Colonic mucosa (tissue), 4 donors: ENCODE results near the gene ZNF79. TPM values are rescaled to one million over a fixed set of nuclear protein-coding genes. Genes with fewer than 3 reads are reported as not detected.

Source experiments
- DNase-seq: peaks from one replicate; pipeline ENCODE4 v3.0.0-alpha.2; 2020
- H3K27ac ChIP-seq: fragments of 200-600 bp; one replicate; pipeline ENCODE4 v1.8.0; 2021
- H3K27me3 ChIP-seq: fragments of 200-600 bp; one replicate; pipeline ENCODE4 v1.8.0; 2021
- H3K36me3 ChIP-seq: fragments of 200-600 bp; one replicate; pipeline ENCODE4 v1.8.0; 2021
- H3K4me1 ChIP-seq: fragments of 200-600 bp; one replicate; pipeline ENCODE4 v1.8.0; 2021; ENCODE audit warnings: mild to moderate bottlenecking
- H3K4me3 ChIP-seq: fragments of 200-600 bp; one replicate; pipeline ENCODE4 v1.8.0; 2021
- H3K9ac ChIP-seq, 2 donors: one replicate each; pipeline ENCODE4 v1.7.0; 2013; ENCODE audit warnings: control low read depth in 2 of 2, low read depth in 2 of 2, low read length in 2 of 2
- H3K9me3 ChIP-seq: fragments of 200-600 bp; one replicate; pipeline ENCODE4 v1.8.0; 2021
- intact Hi-C: fragments of 100-400 bp; cut with DNase I; formaldehyde crosslinking; loops from one replicate; pipeline ENCODE4 v1.14.1; 2022
- total RNA-seq, 2 donors: library from RNA; stranded (reverse); fragmentation: NEBNext Ultra II Directional in 1 of 2; extraction: Animal tissue kit (Norgen Biotek cat#: 25700) in 1 of 2; gene quantifications; one replicate each; pipeline ENCODE4 v1.2.1, GENCODE V29; 2021
- TF ChIP-seq, protein P1 (sequence below): fragments of 200-600 bp; IDR thresholded peaks from one replicate; pipeline ENCODE4 v1.8.0; 2022; ENCODE audit warnings: antibody characterized with exemption, mild to moderate bottlenecking
- donor health status: healthy.
- donor health status: DM: no; HTN: no; CAD: no.
- donor health status: DM: no; HTN: no; CAD: no.

The ZNF79 gene
- total RNA-seq, 2 donors from 2014 or later = 5.8 to 6.4 TPM

- Histone ChIP-seq H3K9ac (no peak overlapping the region), H3K27ac (no peak overlapping the region)
- intact Hi-C loops = no loop called here
Observed at GRCh38 chr9:127404631-127405030, 19.6 kb upstream of the ZNF79 start.

DNA sequence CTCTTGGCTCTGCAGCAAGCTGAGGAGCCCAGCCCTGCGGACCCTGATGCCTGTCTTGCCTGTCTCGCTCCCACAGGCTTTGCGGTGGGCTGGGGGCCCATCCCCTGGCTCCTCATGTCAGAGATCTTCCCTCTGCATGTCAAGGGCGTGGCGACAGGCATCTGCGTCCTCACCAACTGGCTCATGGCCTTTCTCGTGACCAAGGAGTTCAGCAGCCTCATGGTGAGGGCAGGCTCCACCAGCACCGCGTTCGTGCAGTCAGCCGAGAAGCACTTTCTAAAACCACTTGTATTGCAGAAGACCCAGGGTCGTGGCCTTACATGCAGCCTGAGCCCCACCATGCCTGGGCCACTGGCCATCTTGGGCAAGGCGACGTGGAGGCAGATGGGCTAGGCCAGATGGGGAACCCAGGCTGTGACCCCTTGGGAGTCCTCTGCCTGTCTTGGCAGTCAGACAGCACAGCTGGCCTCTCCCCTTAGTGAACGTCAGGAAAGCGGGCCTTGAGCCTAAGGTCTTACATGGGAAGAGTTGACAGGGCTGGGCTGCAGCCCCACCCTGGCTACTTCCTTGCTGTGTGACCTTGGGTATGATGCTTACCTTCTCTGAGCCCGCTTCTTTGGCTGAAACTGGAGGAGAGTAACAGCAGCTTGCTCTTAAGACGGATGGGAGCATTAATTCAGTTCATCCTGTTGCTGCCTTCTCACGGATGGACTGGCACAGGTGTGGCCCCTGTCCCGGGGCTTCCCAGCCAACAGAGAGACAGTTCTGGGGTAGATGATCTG is 18.6 kb upstream of the ZNF79 start:
- DNase-seq = no peak
- H3K36me3 ChIP-seq = no peaks in the 10 kb centered on the region
- intact Hi-C loops = no loop called here

More at GRCh38 chr9:127404631-127405030, 19.6 kb upstream of the ZNF79 start:
- no peaks in the 10 kb centered on the region for H3K9me3 ChIP-seq
- H3K27me3 ChIP-seq = no peaks in the 10 kb centered on the region
- no peaks in the 10 kb centered on the region for H3K36me3 ChIP-seq
- TF ChIP-seq, protein P1, sequence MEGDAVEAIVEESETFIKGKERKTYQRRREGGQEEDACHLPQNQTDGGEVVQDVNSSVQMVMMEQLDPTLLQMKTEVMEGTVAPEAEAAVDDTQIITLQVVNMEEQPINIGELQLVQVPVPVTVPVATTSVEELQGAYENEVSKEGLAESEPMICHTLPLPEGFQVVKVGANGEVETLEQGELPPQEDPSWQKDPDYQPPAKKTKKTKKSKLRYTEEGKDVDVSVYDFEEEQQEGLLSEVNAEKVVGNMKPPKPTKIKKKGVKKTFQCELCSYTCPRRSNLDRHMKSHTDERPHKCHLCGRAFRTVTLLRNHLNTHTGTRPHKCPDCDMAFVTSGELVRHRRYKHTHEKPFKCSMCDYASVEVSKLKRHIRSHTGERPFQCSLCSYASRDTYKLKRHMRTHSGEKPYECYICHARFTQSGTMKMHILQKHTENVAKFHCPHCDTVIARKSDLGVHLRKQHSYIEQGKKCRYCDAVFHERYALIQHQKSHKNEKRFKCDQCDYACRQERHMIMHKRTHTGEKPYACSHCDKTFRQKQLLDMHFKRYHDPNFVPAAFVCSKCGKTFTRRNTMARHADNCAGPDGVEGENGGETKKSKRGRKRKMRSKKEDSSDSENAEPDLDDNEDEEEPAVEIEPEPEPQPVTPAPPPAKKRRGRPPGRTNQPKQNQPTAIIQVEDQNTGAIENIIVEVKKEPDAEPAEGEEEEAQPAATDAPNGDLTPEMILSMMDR = no peak
- H3K4me1 ChIP-seq = no peaks in the 10 kb centered on the region
- no peak overlapping the region for H3K4me3 ChIP-seq
- no peak for DNase-seq

GRCh38 chr9:127406799-127407491 is 17.2 kb upstream of the ZNF79 start:
- Histone ChIP-seq H3K4me3 (no peak overlapping the region), H3K27ac (no peak overlapping the region), H3K9me3 (no peaks in the 10 kb centered on the region), H3K27me3 (no peaks in the 10 kb centered on the region), H3K4me1 (no peaks in the 10 kb centered on the region), H3K36me3 (no peaks in the 10 kb centered on the region), H3K9ac (no peak overlapping the region)
- intact Hi-C loops = no loop called here
- DNase-seq = no peak
- TF ChIP-seq, protein P1 = no peak

More for the DNA sequence above, 18.6 kb upstream of the ZNF79 start:
- TF ChIP-seq, protein P1 = no peak
- no peak overlapping the region for H3K4me3 ChIP-seq
- H3K9ac ChIP-seq = no peak overlapping the region
- H3K9me3 ChIP-seq = no peaks in the 10 kb centered on the region
- no peaks in the 10 kb centered on the region for H3K4me1 ChIP-seq
- H3K27ac ChIP-seq = no peak overlapping the region
- H3K27me3 ChIP-seq = no peaks in the 10 kb centered on the region

DNA sequence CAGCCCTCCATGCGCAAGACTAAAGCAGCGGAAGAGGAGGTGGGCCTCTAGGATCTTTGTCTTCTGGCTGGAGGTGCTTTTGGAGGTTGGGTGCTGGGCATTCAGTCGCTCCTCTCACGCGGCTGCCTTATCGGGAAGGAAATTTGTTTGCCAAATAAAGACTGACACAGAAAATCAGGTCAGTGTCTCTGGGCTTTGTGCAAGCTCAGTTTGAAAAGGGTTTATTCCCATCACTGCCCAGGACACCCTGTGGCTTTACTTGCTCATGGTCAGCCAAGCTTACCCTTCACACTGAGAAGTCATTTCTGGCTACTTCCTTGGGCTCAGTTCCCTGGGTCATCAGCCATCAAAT is 16.7 kb upstream of the ZNF79 start:
- Histone ChIP-seq H3K9ac (no peak overlapping the region), H3K27me3 (no peaks in the 10 kb centered on the region), H3K4me1 (no peaks in the 10 kb centered on the region), H3K9me3 (no peaks in the 10 kb centered on the region), H3K36me3 (no peaks in the 10 kb centered on the region), H3K27ac (no peak overlapping the region), H3K4me3 (no peak overlapping the region)
- intact Hi-C loops = no loop called here
- DNase-seq = no peak
- TF ChIP-seq, protein P1 = no peak

DNA sequence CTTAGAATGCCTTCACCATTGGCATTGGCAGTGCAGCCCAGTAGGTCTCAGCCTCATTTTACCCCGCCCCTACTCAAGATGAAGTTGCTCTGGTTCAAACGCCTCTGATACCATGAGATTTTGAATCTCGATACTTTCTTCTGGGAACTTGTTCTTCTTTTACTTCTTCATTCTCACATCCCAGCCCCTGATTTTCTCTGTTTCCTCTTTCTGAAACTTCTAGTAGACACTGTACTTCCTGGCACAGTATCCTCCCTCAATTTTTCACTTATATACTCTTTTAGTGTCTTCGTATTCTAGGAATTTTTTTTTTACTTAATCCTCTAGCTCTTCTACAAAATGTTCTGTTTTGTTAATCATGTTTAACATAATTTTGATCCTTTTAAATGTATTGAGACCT is 13.1 kb upstream of the ZNF79 start:
- H3K9me3 ChIP-seq = no peaks in the 10 kb centered on the region
- no peak overlapping the region for H3K9ac ChIP-seq
- DNase-seq = no peak
- no peaks in the 10 kb centered on the region for H3K4me1 ChIP-seq
- TF ChIP-seq, protein P1 = no peak
- H3K27me3 ChIP-seq = no peaks in the 10 kb centered on the region
- no peak overlapping the region for H3K27ac ChIP-seq
- H3K36me3 ChIP-seq = no peaks in the 10 kb centered on the region
- intact Hi-C loops = no loop called here
- H3K4me3 ChIP-seq = no peak overlapping the region
